GM19395 (cell line): ENCODE results near the gene OPRM1.
"Not testable (repeated sequence)": the region's sequence is repeated elsewhere in the genome, so short reads cannot be mapped to it uniquely, and the experiment has no call there.

Experiments
- ATAC-seq: cut with Tn5 transposase; IDR thresholded peaks from one replicate; pipeline ENCODE4 v1.9.1; 2021; ENCODE audit warnings: mild to moderate bottlenecking, moderate library complexity; ENCODE audit not compliant: unreplicated experiment

The OPRM1 gene

GRCh38 chr6:154236646-154237301, 197.7 kb downstream of the OPRM1 start:
- ATAC-seq, result no peak

DNA sequence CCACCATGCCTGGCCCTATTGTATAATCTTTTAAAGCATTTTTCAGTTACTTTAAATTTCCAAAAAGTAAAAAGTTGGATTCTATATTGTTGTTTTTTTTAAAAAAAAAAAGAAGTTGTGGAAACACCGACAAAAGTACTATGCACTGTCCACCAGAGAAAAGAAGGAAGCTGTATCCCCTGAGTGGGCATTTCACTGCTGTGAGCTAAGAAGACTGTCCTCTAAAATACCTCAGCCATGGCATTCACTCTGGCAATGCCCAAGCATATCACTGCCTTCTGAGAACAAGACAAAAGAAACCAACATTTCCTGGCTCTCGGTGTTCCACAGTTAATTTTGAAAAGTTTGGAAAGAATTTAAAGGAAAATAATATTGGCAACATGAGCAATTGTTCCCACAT, 199.8 kb downstream of the OPRM1 start:
- no peak for ATAC-seq

- no peak for ATAC-seq
These were observed 200.4 kb downstream of the OPRM1 start for GRCh38 chr6:154239392-154239791.

- ATAC-seq, result not testable (repeated sequence)
These were observed 202.0 kb downstream of the OPRM1 start for GRCh38 chr6:154241061-154241460.

GRCh38 chr6:154241581-154241980, 202.5 kb downstream of the OPRM1 start:
- no peak for ATAC-seq

GRCh38 chr6:154242617-154243357, 203.7 kb downstream of the OPRM1 start:
- ATAC-seq, result no peak

GRCh38 chr6:154243793-154244750, 205.0 kb downstream of the OPRM1 start:
- no peak for ATAC-seq

DNA sequence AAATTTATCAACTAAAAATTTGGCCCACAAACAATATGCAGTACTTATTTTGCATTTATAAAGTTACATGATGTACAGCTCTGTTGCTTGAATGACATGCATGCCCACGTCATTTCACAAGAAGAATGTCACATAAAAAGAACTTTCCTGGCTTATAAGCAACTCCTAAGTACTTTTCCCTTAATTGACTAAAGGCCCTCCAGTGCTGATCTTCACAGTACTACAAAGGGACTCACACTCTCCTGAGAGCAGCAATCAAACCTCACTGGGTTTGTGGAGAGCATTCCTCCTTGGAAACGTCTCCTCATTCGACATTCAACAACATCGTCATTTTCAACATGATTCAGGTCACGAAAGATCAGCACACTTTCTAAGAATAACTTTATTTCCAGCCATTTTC, 206.5 kb downstream of the OPRM1 start:
- ATAC-seq, result no peak

DNA sequence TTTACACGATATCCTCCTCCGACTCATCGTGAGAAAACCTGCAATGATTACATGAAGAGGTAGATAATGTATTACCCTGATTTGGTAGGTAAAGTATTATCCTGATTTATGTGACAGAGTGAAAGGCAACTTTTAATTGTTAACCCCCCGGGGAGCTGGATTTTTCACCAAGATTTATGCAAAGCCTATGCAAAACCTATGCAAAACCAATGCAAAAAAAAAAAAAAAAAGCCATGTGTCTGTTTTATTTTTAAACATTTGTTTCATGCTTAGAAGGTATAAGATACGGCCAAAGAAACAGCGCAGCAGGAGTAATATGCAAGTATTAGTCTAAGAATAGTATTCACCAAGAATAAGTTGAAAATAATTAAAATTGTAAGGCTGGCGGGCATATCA, 207.7 kb downstream of the OPRM1 start:
- ATAC-seq, result no peak

DNA sequence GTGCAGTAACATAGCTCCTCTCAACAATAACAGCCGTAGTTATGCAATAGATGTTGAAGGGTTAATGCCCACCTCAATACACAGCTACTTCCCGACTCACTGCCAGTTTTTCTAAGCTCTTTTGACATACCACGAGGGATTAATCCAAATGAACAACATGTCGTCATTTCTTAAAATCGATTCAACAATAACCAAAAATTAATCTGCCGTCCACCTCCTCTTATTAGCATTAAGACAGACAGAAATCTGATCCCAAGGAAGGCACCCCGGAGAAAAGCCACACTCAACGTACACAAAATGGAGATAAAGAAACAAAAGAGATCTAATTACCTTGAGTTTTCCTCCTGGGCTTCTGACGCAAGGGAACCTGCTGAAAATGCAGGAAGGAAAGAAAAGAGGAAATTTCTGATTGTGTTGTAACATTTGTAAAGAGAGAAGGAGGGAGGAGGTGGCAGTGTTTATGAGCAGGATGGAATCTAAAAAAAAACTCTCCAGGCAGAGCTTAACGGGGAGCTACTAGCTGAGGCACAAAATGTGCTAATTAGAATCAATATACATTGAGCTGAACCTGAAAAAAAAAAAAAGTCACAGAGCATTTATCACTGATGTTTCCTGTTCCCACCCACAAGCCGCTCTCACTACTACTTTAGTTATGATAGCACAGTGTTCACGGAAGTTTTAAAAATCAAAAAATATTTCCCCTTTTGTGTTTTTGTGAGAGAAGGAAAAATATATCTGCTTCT, 208.2 kb downstream of the OPRM1 start:
- peak; percentile 57 for ATAC-seq

GRCh38 chr6:154249499-154250298, 210.7 kb downstream of the OPRM1 start:
- ATAC-seq, result peak; percentile 80

GRCh38 chr6:154251116-154251515, 212.1 kb downstream of the OPRM1 start:
- no peak for ATAC-seq

DNA sequence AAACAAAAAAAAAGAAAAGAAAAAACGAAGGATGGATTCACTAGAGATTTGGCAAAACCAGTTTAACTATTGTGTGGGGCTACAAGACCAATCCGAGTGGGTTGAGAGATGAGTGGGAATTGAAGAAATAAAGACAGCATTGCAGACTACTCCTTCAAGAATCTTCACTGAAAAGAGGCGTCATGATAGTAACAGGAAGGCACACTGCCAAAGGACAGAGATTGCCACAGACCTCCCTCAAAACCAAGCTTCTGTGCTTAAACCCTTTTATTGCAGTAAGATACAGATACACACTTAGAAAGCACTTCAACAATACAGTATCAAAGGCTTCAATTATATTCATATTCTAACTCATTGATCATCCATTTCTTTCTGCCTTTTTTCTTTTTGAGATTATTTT, 213.6 kb downstream of the OPRM1 start:
- no peak for ATAC-seq

GRCh38 chr6:154257067-154257466, 218.0 kb downstream of the OPRM1 start:
- no peak for ATAC-seq

DNA sequence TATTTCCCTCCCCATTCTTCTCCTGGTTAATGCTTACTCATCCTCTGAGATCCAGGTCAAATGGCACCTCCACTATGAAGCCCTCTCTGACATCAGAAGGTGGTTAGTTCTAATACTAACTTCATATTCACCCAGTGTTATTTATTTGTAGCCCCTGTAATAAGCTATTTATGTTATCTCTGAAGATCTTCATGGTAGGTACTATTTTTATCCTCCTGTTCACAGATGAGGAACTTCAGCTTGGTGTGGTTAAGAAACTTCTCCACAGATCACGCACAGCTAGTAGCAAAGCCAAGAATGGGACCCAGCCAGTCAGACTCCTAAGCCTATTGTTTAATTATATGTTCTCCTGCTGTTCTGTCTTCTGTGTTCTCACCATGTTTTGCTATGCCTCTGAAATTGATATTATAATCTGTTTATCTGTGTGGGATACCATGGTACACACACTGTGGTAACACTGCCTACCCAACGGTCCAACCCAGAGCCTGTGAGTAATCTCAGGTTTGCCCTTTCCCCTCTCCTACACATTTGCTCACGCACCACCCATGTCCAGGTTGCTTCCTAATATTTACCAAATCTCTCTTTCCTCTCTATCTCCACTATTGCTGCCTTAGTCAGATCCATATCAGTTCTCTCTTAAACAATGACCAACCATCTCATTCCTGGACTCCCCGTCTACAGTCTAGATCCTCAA, 219.2 kb downstream of the OPRM1 start:
- ATAC-seq, result peak; percentile 86

DNA sequence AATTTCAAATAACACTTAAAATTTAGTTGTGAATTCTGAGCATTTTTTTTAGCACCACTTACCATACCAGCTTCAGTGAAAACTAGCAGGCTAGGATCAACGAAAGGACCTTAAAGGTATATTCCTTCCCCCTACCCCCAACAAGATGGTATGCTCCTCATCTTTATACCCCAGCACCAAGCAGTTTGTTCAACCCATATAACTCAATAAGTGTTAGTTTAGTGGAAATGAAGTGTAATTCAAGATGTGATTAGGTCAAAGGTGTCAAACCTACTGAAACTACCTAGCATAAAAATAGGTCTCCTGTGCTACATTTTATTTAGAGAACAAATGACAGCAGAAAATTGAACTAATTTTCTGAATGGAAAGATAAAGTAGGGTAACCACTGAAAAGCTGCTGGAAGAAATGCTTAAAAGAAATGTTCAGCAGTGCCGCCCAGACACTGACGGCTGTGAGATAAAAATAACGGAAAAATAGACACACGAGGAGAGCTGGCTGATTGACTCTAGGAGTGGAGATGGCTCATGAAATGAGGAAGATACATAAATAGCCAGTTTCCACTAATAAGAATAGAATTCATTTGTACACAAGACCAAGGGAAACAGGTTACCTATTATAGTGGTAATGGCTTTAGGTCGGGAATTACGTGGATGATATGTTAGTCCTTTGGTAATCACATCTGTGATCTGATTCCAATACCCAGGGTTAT, 222.8 kb downstream of the OPRM1 start:
- no peak for ATAC-seq

DNA sequence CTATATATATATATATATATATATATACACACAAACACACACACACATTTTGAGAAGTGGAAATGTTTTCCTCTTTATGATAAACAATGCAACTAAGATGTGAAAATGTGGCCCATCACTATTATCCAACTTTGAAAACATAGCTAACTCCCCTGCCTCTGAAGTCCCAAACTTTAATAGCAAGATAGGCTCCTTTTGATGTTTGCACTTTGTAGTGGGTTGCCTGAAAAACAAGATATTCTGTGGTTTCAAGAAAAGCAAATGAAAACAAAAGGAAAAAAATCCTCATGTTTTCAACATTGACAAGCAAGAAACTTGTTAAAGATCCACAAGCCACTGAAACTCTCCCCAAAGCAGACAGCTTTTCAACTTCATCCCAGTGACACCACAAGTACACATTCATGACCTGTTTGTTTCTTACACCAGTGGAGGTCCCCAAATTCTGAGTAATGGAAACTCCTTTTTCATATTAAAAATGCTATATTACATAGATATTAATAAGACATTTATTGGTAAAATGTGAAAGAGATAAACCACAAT, 227.6 kb downstream of the OPRM1 start:
- peak; percentile 40 for ATAC-seq

DNA sequence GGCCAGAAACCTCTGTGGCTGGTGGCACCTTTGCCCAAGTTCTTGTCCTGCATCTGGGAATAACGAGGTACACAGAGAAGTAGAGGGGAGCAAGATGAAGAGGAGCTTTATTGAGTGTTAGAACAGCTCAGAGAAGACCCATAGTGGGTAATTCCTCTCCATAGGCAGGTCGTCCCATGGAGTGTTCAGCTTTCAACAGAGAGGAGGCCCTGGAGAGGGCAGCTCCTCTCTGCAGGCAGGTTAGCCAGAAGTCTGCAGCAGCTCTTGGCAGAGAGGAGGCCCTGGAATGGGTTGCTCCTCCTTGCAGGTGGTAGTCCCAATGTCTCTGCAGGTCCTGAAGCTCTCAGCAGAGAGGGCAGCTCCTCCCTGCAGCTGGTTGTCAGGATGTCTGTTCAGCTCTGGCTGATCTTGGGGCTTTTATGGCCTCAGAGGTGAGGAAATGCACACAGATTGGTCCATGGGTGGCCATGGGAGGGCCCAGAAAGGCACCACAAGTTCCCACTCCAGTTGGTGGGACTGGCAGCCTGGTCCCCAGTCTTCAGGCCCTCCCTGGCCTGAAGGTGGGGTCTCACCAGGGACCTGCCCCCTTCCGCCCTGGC, 228.6 kb downstream of the OPRM1 start:
- peak; percentile 59 for ATAC-seq
